CD4-positive, alpha-beta T cell treated with Interleukin-17A for 4 hours (primary cell): ENCODE results near the gene ZSCAN2.
"Not testable (repeated sequence)": the region's sequence is repeated elsewhere in the genome, so short reads cannot be mapped to it uniquely, and the experiment has no call there.

Experiments
- DNase-seq: peaks from one replicate; pipeline ENCODE4 v3.0.0-alpha.2; 2020; ENCODE audit warnings: mixed read lengths

Gene ZSCAN2

DNA sequence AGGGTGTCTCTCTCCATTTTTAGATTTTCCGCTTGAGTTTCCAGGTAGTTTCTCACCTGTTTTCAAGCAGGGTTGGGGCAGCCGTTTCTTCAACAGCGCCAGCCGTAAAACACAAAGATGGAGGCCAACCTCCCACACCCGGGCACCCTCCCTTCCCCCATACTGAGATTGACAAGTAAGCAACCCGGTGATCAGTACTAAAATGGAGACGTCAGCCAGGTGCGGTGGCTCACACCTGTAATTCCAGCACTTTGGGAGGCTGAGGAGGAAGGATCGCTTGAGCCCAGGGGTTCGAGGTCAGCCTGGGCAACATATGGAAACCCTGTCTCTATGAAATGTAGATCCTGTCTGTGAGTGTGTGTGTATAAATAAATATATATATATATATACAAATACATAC is 903 bp upstream of the ZSCAN2 start:
- no peak for DNase-seq

- peak; percentile 70 for DNase-seq
Observed at GRCh38 chr15:84600331-84600686, 500 bp upstream of the ZSCAN2 start.

- no peak for DNase-seq
Observed at GRCh38 chr15:84601555-84601838, 688 bp downstream of the ZSCAN2 start.

- DNase-seq: no peak
Observed at GRCh38 chr15:84603630-84604379, 3.0 kb downstream of the ZSCAN2 start.

DNA sequence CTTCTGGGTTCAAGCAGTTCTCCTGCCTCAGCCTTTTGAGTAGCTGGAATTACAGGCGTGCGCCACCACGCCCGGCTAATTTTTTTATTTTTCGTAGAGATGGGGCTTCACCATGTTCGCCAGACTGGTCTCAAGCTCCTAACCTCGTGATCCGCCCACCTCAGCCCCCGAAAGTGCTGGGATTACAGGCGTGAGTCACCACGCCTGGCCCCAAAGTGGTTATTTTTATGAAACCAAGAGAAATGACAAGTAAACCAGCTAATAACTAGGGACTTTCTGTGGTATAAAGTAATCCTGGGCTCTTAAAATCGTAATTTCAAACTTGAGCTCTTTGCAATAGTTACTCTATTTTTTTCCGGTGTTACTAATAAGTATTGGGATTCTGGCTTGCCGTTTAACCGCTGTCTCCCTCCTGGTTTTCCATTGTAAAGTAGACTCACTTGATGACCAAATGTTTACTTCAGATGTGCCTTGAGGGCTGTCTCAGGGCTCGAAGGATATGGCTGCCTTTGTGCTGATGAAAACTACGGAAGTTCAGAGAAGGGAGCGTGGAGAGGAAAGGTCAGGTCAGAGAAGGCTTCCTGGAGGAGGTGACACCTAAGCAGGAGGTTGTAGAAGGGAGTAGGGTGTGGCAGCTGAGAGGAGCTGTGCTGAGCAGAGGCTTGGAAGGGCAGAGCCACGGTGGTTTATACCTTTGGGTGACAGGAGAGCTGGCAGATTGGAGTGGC is 4.2 kb downstream of the ZSCAN2 start:
- DNase-seq: peak; percentile 22

GRCh38 chr15:84605554-84605882 is 4.7 kb downstream of the ZSCAN2 start:
- no peak for DNase-seq

DNA sequence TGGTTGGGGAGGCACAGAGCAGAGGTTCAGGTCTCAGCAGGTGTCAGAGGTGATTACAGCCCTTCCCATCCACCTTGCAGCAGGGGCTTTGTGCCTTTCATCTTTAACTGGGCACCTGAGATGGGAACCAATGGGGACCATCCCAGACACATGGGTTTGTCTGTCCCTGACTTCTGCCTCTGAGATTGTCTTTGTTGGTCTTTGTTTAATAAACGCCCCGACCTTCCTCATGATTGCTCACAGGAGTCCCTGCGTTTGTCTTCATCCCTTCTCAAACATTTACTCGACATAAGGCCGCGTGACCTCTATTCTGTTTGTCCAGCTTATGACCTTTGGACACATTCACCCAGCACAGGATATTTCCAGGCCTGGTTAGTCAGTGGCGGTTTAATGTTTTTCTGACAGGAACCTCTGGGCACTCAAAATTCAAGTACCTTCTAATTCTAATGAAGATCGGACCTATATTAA is 5.9 kb downstream of the ZSCAN2 start:
- no peak for DNase-seq

GRCh38 chr15:84608707-84609284 is 8.0 kb downstream of the ZSCAN2 start:
- DNase-seq: no peak

GRCh38 chr15:84609818-84610525 is 9.2 kb downstream of the ZSCAN2 start:
- no peak for DNase-seq

- no peak for DNase-seq
Observed at GRCh38 chr15:84611631-84612030, 10.8 kb downstream of the ZSCAN2 start.

DNA sequence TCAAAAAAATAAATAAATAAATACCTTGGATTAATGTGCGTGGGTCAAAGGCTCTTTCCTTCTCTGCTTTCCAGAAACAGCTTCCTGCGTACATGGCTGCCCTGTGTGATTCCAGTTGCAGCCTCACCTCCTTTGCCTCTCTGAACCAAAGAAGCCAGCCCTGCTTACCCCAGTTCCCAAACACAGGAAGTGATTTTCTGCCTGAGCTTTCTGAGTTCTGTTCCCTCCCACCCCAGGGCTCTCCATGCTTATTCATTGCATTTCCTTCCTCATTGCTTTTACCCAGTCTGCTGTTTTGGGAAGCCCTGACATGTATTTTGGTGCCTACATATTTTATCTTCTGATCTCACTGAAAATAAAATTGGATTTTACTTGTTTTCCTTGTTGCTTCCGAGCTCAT is 15.4 kb downstream of the ZSCAN2 start:
- no peak for DNase-seq

GRCh38 chr15:84620626-84621025 is 19.8 kb downstream of the ZSCAN2 start:
- DNase-seq: no peak

- DNase-seq: no peak
Observed at GRCh38 chr15:84621358-84621979, 20.7 kb downstream of the ZSCAN2 start.

DNA sequence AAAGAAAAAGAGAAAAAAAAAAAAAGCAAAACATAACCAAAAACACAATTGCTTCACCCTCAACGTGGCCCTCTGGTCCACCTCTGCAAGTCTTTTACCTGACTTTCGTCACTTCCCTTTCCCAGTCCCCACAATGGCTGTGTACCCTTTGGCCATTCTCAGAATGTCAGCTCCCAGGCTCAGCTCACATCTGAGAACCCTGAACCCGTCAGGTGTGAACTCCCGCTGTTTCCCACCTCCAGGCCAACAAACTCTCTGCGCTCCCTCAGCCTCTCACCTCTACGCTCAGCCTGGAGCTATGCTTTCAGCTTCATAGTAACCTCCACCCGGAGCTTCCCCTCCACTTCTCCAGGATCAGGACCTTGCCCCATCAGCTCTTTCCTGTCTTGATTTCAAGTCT is 23.6 kb downstream of the ZSCAN2 start:
- no peak for DNase-seq

DNA sequence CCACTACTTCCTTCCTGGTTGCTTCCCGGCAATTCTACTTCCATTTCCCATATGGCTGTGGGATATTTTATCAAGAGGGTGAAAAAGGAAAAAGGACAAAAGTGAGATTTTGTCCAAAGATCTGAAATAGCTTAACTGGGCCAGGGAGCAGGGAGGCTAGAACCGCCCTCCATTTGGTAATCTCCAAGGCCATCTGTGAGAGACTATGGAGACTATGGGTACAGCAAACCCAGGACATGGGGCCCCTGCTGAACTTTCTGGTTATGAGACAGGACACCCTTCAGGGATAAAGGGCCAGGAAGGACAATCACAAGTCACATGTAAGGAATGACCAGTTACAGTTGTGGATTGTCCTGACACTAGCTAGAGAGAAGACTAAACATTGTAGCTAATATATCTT is 24.3 kb downstream of the ZSCAN2 start:
- no peak for DNase-seq

- no peak for DNase-seq
Observed at GRCh38 chr15:84629033-84629432, 28.2 kb downstream of the ZSCAN2 start.

DNA sequence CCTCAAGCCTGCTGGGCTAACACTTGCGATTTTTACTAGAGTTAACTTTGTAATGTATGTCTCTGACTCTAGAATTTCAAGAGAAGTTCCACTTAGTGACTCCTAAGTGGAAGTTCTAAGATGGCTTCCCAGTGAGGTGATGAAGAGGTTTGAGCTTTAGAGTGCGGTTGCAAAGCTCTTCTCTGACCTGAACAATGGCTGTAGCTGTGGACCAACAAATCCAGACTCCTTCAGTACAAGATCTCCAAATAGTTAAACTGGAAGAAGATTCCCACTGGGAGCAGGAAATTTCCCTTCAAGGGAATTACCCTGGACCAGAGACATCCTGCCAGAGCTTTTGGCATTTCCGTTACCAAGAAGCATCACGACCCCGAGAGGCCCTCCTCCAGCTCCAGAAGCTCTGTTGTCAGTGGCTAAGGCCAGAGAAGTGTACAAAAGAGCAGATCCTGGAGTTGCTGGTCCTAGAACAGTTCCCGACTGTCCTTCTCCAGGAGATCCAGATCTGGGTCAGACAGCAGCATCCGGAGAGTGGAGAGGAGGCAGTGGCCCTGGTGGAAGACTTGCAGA is 31.0 kb downstream of the ZSCAN2 start:
- no peak for DNase-seq

- peak; percentile 77 for DNase-seq
Observed at GRCh38 chr15:84633311-84634227, 32.8 kb downstream of the ZSCAN2 start.

- DNase-seq: no peak
Observed at GRCh38 chr15:84634228-84634837, 33.5 kb downstream of the ZSCAN2 start.

GRCh38 chr15:84638103-84638502 is 37.3 kb downstream of the ZSCAN2 start:
- peak; percentile 18 for DNase-seq

DNA sequence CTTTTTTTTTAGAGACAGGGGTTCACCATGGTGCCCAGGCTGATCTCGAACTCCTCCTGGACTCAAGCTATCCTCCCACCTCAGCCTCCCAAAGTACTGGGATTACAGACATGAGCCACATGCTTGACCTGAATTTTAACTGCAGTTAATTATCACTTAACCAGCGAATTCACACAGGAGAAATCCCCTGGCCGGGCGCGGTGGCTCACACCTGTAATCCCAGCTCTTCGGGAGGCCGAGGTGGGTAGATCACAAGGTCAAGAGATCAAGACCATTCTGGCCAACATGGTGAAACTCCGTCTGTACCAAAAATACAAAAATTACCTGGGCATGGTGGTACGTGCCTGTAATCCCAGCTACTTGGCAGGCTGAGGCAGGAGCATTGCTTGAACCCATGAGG is 41.1 kb downstream of the ZSCAN2 start:
- not testable (repeated sequence) for DNase-seq
